ENCODE data around the gene SNRNP200.

The SNRNP200 gene

GRCh38 chr2:96238266-96238665, 67.1 kb downstream of the SNRNP200 start:
- H3K27ac ChIP-seq (replicated peaks) = no peak overlapping the region
- no peak overlapping the region for H3K4me3 ChIP-seq (replicated peaks; ENCODE audit: insufficient read depth, low read length)
- TF ChIP-seq SPI1 (IDR thresholded peaks at IDR 0.05; ENCODE audit: borderline replicate concordance, low read depth) = no peak
- no peak for TF ChIP-seq POLR2AphosphoS5 (IDR thresholded peaks at IDR 0.05; ENCODE audit: low read depth)
- no peak for TF ChIP-seq REST (IDR thresholded peaks at IDR 0.05; ENCODE audit: insufficient replicate concordance, low read depth)
- no peak for TF ChIP-seq CTCF (IDR thresholded peaks at IDR 0.05; ENCODE audit: insufficient read depth, low read length)
- no peak for TF ChIP-seq GABPA (IDR thresholded peaks at IDR 0.05; ENCODE audit: low read depth)
- no peaks in the 10 kb centered on the region for H3K27me3 ChIP-seq (ENCODE audit: insufficient read depth, poor library complexity, severe bottlenecking)
- no peak for DNase-seq (ENCODE audit: low read depth in 1 of 2, low spot score in 1 of 2)

DNA sequence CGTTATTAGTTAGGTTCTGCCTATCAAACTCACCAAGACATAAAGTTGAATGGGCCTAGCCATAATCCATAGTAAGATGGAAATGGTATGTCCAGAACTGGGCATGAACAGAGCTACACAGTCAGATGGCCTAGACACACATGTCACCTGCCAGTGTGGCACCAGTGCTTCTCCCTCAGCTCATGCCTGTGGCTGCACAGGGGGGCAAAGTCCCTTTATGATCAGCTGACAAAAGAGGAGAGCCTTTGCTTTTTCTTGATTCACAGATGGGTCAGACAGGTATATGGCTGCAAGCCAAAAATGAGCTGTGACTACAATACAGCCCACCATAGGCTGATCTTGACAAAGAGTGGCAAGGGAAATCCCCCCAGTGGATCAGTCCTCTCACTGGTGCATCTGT, 68.5 kb downstream of the SNRNP200 start:
- TF ChIP-seq REST (IDR thresholded peaks at IDR 0.05; ENCODE audit: insufficient replicate concordance, low read depth) (no peak), CTCF (IDR thresholded peaks at IDR 0.05; ENCODE audit: insufficient read depth, low read length) (no peak), GABPA (IDR thresholded peaks at IDR 0.05; ENCODE audit: low read depth) (no peak), SPI1 (IDR thresholded peaks at IDR 0.05; ENCODE audit: borderline replicate concordance, low read depth) (no peak), POLR2AphosphoS5 (IDR thresholded peaks at IDR 0.05; ENCODE audit: low read depth) (no peak)
- DNase-seq (ENCODE audit: low read depth in 1 of 2, low spot score in 1 of 2) = no peak
- Histone ChIP-seq H3K4me3 (replicated peaks; ENCODE audit: insufficient read depth, low read length) (no peak overlapping the region), H3K27me3 (ENCODE audit: insufficient read depth, poor library complexity, severe bottlenecking) (no peaks in the 10 kb centered on the region), H3K27ac (replicated peaks) (no peak overlapping the region)

- H3K27me3 ChIP-seq (ENCODE audit: insufficient read depth, poor library complexity, severe bottlenecking) = no peaks in the 10 kb centered on the region
- DNase-seq (ENCODE audit: low read depth in 1 of 2, low spot score in 1 of 2) = peak; percentile 45 to 49
- peak overlapping the region; percentile 60 for H3K27ac ChIP-seq (replicated peaks)
- no peak overlapping the region for H3K4me3 ChIP-seq (replicated peaks; ENCODE audit: insufficient read depth, low read length)
- peak; percentile 69 for TF ChIP-seq SPI1 (IDR thresholded peaks at IDR 0.05; ENCODE audit: borderline replicate concordance, low read depth)
- TF ChIP-seq REST (IDR thresholded peaks at IDR 0.05; ENCODE audit: insufficient replicate concordance, low read depth) = no peak
These were observed 71.4 kb downstream of the SNRNP200 start for GRCh38 chr2:96233880-96234316.

GRCh38 chr2:96233436-96233835, 71.9 kb downstream of the SNRNP200 start:
- DNase-seq (ENCODE audit: low read depth in 1 of 2, low spot score in 1 of 2) = no peak
- H3K4me3 ChIP-seq (replicated peaks; ENCODE audit: insufficient read depth, low read length) = no peak overlapping the region
- TF ChIP-seq SPI1 (IDR thresholded peaks at IDR 0.05; ENCODE audit: borderline replicate concordance, low read depth) (no peak), CTCF (IDR thresholded peaks at IDR 0.05; ENCODE audit: insufficient read depth, low read length) (no peak), REST (IDR thresholded peaks at IDR 0.05; ENCODE audit: insufficient replicate concordance, low read depth) (no peak)

More at GRCh38 chr2:96233436-96233835, 71.9 kb downstream of the SNRNP200 start:
- H3K27ac ChIP-seq (replicated peaks) = peak overlapping the region; percentile 60
- no peaks in the 10 kb centered on the region for H3K27me3 ChIP-seq (ENCODE audit: insufficient read depth, poor library complexity, severe bottlenecking)

Measured in HL-60 (cell line).